Nephron progenitor cell (in vitro differentiated cells): ENCODE data around the gene KIF25.

Source experiments
- DNase-seq: peaks from one replicate; pipeline ENCODE4 v3.0.0; 2021
- H3K27ac Mint-ChIP-seq: 2 replicates; pipeline ENCODE4 v1.8.0; 2021; ENCODE audit warnings: mild to moderate bottlenecking, moderate library complexity, mixed read lengths
- H3K27me3 Mint-ChIP-seq: 2 replicates; pipeline ENCODE4 v1.8.0; 2021; ENCODE audit warnings: mild to moderate bottlenecking, low read depth, mixed read lengths; ENCODE audit not compliant: poor library complexity
- H3K36me3 Mint-ChIP-seq: 2 replicates; pipeline ENCODE4 v1.8.0; 2021; ENCODE audit warnings: low read depth, mixed read lengths
- H3K4me1 Mint-ChIP-seq: 2 replicates; pipeline ENCODE4 v1.8.0; 2021; ENCODE audit warnings: mixed read lengths
- H3K4me3 Mint-ChIP-seq: 2 replicates; pipeline ENCODE4 v1.8.0; 2021; ENCODE audit warnings: mild to moderate bottlenecking, moderate library complexity, mixed read lengths
- H3K9me3 Mint-ChIP-seq: 2 replicates; pipeline ENCODE4 v1.8.0; 2021; ENCODE audit warnings: mild to moderate bottlenecking, moderate library complexity, mixed read lengths
- CTCF ChIP-seq: fragments of 200-600 bp; sonication (generic); IDR thresholded peaks from 2 replicates; pipeline ENCODE4 v1.5.0; 2021; ENCODE audit warnings: antibody characterized with exemption

The KIF25 gene

DNA sequence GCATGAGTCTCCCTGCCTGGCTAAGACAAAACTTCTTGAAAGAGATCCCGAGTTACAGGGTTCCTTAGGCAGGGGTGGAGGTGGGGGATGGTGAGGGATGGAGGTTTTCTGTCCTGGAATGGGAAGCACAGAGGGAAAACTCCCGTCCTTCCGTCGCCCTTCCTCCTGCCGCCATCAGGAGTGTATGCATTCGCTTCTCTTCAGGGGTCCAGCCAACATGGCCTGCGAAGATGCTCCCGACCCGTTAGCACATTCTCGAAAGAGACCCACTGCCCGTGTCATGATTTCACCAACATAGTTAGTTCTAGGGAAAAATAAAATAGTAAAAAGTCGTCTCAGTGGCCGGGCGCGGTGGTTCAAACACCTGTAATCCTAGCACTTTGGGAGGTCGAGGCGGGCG lies 37.1 kb downstream of the KIF25 start:
- H3K4me1 Mint-ChIP-seq: peaks cover 34% of the 10 kb centered on the region
- peak overlapping the region; percentile 81 for H3K4me3 Mint-ChIP-seq
- no peak overlapping the region for H3K27ac Mint-ChIP-seq
- peaks cover 26% of the 10 kb centered on the region for H3K27me3 Mint-ChIP-seq
- H3K36me3 Mint-ChIP-seq: peaks cover 24% of the 10 kb centered on the region
- no peak for TF ChIP-seq CTCF
- DNase-seq: no peak
- peaks cover 50% of the 10 kb centered on the region for H3K9me3 Mint-ChIP-seq

- Mint-ChIP-seq H3K9me3 (peaks cover 56% of the 10 kb centered on the region), H3K27me3 (peaks cover 26% of the 10 kb centered on the region), H3K36me3 (peaks cover 24% of the 10 kb centered on the region), H3K4me3 (peak overlapping the region; percentile 81), H3K4me1 (peaks cover 34% of the 10 kb centered on the region), H3K27ac (peak overlapping the region; percentile 68)
- DNase-seq: peak; percentile 73
- TF ChIP-seq CTCF: no peak
Measured at GRCh38 chr6:168035098-168035660, 37.7 kb downstream of the KIF25 start.

DNA sequence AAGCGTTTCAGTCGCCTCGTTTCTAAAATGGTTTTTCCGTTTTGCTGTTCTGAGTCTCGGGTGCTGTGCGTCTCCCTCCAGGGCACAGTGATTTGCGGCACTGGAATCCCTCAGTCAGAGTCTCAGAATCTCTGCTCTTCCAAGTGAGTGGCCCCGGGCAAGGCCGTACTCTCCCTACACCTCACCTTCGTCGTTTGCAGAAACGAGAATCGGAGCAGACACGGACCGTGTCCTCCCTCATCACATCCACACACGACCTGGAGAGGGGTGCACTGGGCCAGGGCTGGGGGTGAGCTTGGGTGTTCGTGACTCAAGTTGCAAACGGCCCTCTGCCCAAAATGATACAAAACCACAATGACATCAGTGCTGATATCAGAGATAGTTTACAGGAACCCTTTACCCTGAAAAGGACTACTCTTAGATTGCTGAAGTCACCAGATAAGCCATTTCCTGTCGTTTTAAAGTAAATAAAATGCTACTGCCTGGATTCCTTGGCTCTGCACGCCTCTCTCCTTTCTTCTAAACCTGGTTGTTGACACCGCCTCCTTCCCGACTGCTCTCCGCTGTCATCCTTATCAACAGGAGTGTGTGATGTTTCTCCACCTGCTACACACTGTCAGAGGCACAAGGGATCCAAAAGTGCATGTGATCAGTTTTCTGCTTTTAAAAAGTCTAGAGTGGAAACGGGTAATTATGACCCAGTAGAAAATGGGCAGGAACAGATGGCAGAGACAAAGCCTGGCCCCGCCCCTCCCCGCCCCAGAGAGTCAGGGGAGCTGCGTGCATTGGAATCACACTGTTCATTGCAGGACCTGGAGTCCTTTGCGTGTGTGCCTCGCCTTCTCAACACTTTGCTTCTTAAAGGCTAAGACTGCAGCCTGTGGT lies 38.4 kb downstream of the KIF25 start:
- no peak for TF ChIP-seq CTCF
- peaks cover 24% of the 10 kb centered on the region for H3K36me3 Mint-ChIP-seq
- peaks cover 26% of the 10 kb centered on the region for H3K27me3 Mint-ChIP-seq
- peaks cover 29% of the 10 kb centered on the region for H3K4me1 Mint-ChIP-seq
- peak overlapping the region; percentile 81 for H3K4me3 Mint-ChIP-seq
- DNase-seq: no peak
- peak overlapping the region; percentile 68 for H3K27ac Mint-ChIP-seq
- H3K9me3 Mint-ChIP-seq: peaks cover 63% of the 10 kb centered on the region

GRCh38 chr6:168037242-168037641 lies 39.8 kb downstream of the KIF25 start:
- Mint-ChIP-seq H3K27ac (no peak overlapping the region), H3K9me3 (peaks cover 77% of the 10 kb centered on the region), H3K4me3 (no peak overlapping the region)

GRCh38 chr6:168037856-168038255 lies 40.4 kb downstream of the KIF25 start:
- Mint-ChIP-seq H3K4me1 (peaks cover 15% of the 10 kb centered on the region), H3K9me3 (peaks cover 81% of the 10 kb centered on the region)

More at GRCh38 chr6:168037242-168037641, 39.8 kb downstream of the KIF25 start:
- Mint-ChIP-seq H3K4me1 (peaks cover 15% of the 10 kb centered on the region), H3K36me3 (peaks cover 24% of the 10 kb centered on the region), H3K27me3 (peaks cover 20% of the 10 kb centered on the region)
- TF ChIP-seq CTCF: no peak
- no peak for DNase-seq

More at GRCh38 chr6:168037856-168038255, 40.4 kb downstream of the KIF25 start:
- TF ChIP-seq CTCF: no peak
- DNase-seq: no peak
- Mint-ChIP-seq H3K4me3 (no peak overlapping the region), H3K36me3 (peaks cover 24% of the 10 kb centered on the region), H3K27me3 (peaks cover 20% of the 10 kb centered on the region), H3K27ac (no peak overlapping the region)
